MM.1S (cell line): Measurements from ENCODE around the gene SLC43A1.

ENCODE experiments used
- CTCF ChIP-seq: fragments of 300-600 bp; sonication (generic); IDR thresholded peaks from 2 replicates; pipeline ENCODE4 v1.5.1; 2016; ENCODE audit warnings: antibody characterized with exemption, low read length, mixed read lengths
- EZH2 ChIP-seq: fragments of 300-600 bp; sonication (generic); optimal IDR thresholded peaks from 2 replicates; pipeline ENCODE3; 2017; ENCODE audit warnings: low read depth, mild to moderate bottlenecking, antibody characterized with exemption, low read length, mixed read lengths

GRCh38 chr11:57513911-57514537, 1.5 kb downstream of the SLC43A1 start:
- TF ChIP-seq EZH2, result no peak
- no peak for TF ChIP-seq CTCF
